Caco-2 (cell line): Measurements from ENCODE around the gene PSMD1. TPM values are rescaled to one million over a fixed set of nuclear protein-coding genes. Genes with fewer than 3 reads are reported as not detected.

ENCODE experiments used
- BruUV-seq: library from RNA; stranded (reverse); fragments of 400-500 nt; replicated peaks from 2 replicates; lab custom pipeline; 2021; lab: Mats Ljungman, UMichigan
- CTCF ChIA-PET: fragments of 300-600 bp; sonication (Branson Sonifier 250); formaldehyde crosslinking; loops from one replicate; lab custom pipeline; 2022; ENCODE audit warnings: antibody characterized with exemption; lab: Charles Lee
- POLR2A ChIA-PET: fragments of 300-600 bp; sonication (Branson Sonifier 250); formaldehyde crosslinking; loops from one replicate; lab custom pipeline; 2022; ENCODE audit warnings: antibody characterized with exemption; lab: Charles Lee
- DNase-seq, 2 experiments: peaks; one replicate each; pipeline versions ENCODE4 v3.0.0 to v3.0.0-alpha.2; 2020 to 2022
- H3K27me3 ChIP-seq: replicated peaks from 2 replicates; pipeline ENCODE4 v1.6.0; 2011; ENCODE audit warnings: low read length; ENCODE audit not compliant: control insufficient read depth, insufficient read depth
- H3K36me3 ChIP-seq: 2 replicates; pipeline ENCODE4 v1.5.1; 2011; ENCODE audit warnings: low read length; ENCODE audit not compliant: control insufficient read depth, insufficient read depth
- H3K4me1 ChIP-seq: fragments of 250-450 bp; sonication (Bioruptor Pico); 2 replicates; pipeline ENCODE4 v1.5.1; 2020; ENCODE audit warnings: mild to moderate bottlenecking
- H3K4me3 ChIP-seq: 2 replicates; pipeline ENCODE4 v1.5.1; 2011; ENCODE audit warnings: low read depth, mild to moderate bottlenecking, control low read depth, low read length
- H3K9me3 ChIP-seq: fragments of 250-450 bp; sonication (Bioruptor Pico); 2 replicates; pipeline ENCODE4 v1.5.1; 2020; ENCODE audit warnings: mild to moderate bottlenecking, moderate library complexity
- H3K27ac Mint-ChIP-seq: one replicate; pipeline ENCODE4 v1.8.0; 2022; ENCODE audit warnings: mixed read lengths; ENCODE audit not compliant: unreplicated experiment
- H3K27me3 Mint-ChIP-seq: one replicate; pipeline ENCODE4 v1.8.0; 2022; ENCODE audit warnings: mixed read lengths; ENCODE audit not compliant: insufficient read depth, unreplicated experiment
- H3K36me3 Mint-ChIP-seq: one replicate; pipeline ENCODE4 v1.8.0; 2022; ENCODE audit warnings: mild to moderate bottlenecking, mixed read lengths; ENCODE audit not compliant: insufficient read depth, unreplicated experiment
- H3K4me1 Mint-ChIP-seq: one replicate; pipeline ENCODE4 v1.8.0; 2022; ENCODE audit warnings: low read depth, mixed read lengths; ENCODE audit not compliant: unreplicated experiment
- H3K4me3 Mint-ChIP-seq: one replicate; pipeline ENCODE4 v1.8.0; 2022; ENCODE audit warnings: mild to moderate bottlenecking, moderate library complexity, mixed read lengths; ENCODE audit not compliant: unreplicated experiment
- H3K9me3 Mint-ChIP-seq: one replicate; pipeline ENCODE4 v1.8.0; 2022; ENCODE audit warnings: mixed read lengths; ENCODE audit not compliant: unreplicated experiment
- CTCF ChIP-seq, 2 experiments: fragments of 200-600 bp in 1 of 2; IDR thresholded peaks; 1 replicate in 1 of 2; 2 replicates in 1 of 2; pipeline versions ENCODE4 v1.5.1 to v1.8.0; 2011 to 2022; ENCODE audit warnings: antibody characterized with exemption in 1 of 2, control low read depth in 1 of 2, inconsistent platforms in 1 of 2, low read depth in 1 of 2, low read length in 1 of 2, mild to moderate bottlenecking in 1 of 2, moderate library complexity in 1 of 2; ENCODE audit not compliant: insufficient read depth in 1 of 2, severe bottlenecking in 1 of 2, unreplicated experiment in 1 of 2
- intact Hi-C: fragments of 100-400 bp; cut with micrococcal nuclease; formaldehyde crosslinking; loops from one replicate; pipeline ENCODE4 v1.10.0; 2022; ENCODE audit not compliant: unreplicated experiment
- total RNA-seq: library from RNA; stranded (reverse); gene quantifications from 2 replicates; pipeline ENCODE4 v1.2.3, GENCODE V29; 2022

Gene PSMD1
- total RNA-seq, 1 experiment from 2014 or later: 126 TPM

- H3K4me3 ChIP-seq: no peak overlapping the region
- TF ChIP-seq CTCF (IDR thresholded peaks at IDR 0.05; ENCODE audit: insufficient read depth in 1 of 2, low read depth in 1 of 2, low read length in 1 of 2, severe bottlenecking in 1 of 2, unreplicated experiment in 1 of 2): no peak
- intact Hi-C loops: no loop called here
- Mint-ChIP-seq H3K27me3 (no peaks in the 10 kb centered on the region), H3K4me1 (no peaks in the 10 kb centered on the region), H3K9me3 (no peaks in the 10 kb centered on the region), H3K36me3 (peaks cover 50% of the 10 kb centered on the region), H3K27ac (peak overlapping the region; percentile 50), H3K4me3 (no peak overlapping the region)
- POLR2A ChIA-PET: interaction anchor here (0.5 to 2.7 kb wide), 6 partner anchors 15 to 163 kb away, joined by 3 to 15 read pairs (median 3); no protein-coding TSS in a partner anchor
- H3K36me3 ChIP-seq: 0 out of 2 replicates have a peak, but pooled peaks cover 3% of the 10 kb centered on the region
- no peaks in the 10 kb centered on the region for H3K9me3 ChIP-seq
- H3K4me1 ChIP-seq: peaks cover 45% of the 10 kb centered on the region
- CTCF ChIA-PET: interaction anchor here (1.4 to 3.2 kb wide), 3 partner anchors 12 to 227 kb away, joined by 6 to 15 read pairs (median 8); no protein-coding TSS in a partner anchor
- H3K27me3 ChIP-seq: no peaks in the 10 kb centered on the region
- DNase-seq: no peak
- BruUV-seq: no TSS peak
Observed at GRCh38 chr2:231051116-231051515, 5.6 kb upstream of the PSMD1 start.

DNA sequence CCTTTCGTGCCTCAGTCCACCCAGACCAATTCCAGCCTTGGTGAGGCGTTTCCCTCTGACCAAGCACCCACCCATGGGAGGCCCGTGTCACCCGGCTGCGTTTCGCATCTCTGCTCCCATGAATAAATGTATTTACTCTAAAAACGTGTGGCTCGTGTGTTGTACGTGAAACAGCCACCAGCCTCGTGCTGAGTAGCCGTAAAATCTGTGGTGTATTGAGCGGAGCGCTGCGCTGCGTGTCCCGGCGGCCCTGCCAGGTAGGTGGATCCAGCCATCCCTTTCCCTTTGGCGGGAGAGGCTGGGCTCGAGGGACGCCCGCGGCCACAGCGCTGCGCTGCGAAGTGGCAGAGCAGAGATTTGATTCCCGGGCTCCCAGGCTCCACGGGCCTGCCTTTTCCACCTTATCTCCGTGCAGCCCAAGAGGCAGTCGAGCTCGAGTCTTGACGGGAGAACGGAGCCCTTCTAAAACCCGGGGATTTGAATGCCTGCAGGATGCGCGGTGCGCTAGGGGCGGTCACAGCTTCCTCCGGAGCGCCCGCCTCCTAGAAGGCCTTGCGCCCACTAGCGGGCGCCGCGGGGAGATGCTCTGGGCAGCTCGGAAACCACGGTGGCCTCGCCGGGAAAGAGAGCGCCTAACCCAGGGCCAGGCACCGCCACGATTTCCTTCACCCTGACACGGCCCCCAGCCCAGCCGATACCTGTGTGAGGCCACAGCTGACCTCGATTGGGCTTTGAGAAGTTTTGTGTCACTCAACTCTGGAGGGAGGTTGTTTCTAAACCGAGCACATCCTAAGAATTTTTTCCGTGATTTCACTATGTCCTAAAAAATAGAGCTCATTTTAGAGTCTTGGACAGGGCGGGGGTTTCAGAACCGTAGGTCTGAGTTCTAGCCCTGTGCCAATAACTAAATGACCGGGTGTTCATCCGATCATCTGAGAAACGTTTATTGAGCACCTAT lies 3.9 kb upstream of the PSMD1 start:
- no peaks in the 10 kb centered on the region for H3K9me3 ChIP-seq
- no TSS peak for BruUV-seq

More for the DNA sequence above, 3.9 kb upstream of the PSMD1 start:
- Mint-ChIP-seq H3K27ac (peak overlapping the region; percentile 73), H3K9me3 (no peaks in the 10 kb centered on the region), H3K27me3 (no peaks in the 10 kb centered on the region), H3K4me3 (peak overlapping the region; percentile 85), H3K4me1 (no peaks in the 10 kb centered on the region), H3K36me3 (peaks cover 41% of the 10 kb centered on the region)
- H3K27me3 ChIP-seq: no peaks in the 10 kb centered on the region
- H3K4me1 ChIP-seq: peaks cover 41% of the 10 kb centered on the region
- CTCF ChIA-PET: interaction anchor here (0.6 to 3.2 kb wide), 11 partner anchors 15 to 228 kb away, joined by 3 to 15 read pairs (median 4); no protein-coding TSS in a partner anchor
- peak overlapping the region; percentile 50 for H3K4me3 ChIP-seq
- TF ChIP-seq CTCF (IDR thresholded peaks at IDR 0.05; ENCODE audit: insufficient read depth in 1 of 2, low read depth in 1 of 2, low read length in 1 of 2, severe bottlenecking in 1 of 2, unreplicated experiment in 1 of 2): peak; percentile 66 to 77
- DNase-seq: peak; percentile 82 to 86
- POLR2A ChIA-PET: no interaction called here
- no peaks in the 10 kb centered on the region for H3K36me3 ChIP-seq
- intact Hi-C loops: loop anchor here (2.0 kb wide), 2 partner anchors 54 to 150 kb away; no protein-coding TSS in a partner anchor
